HuH-7.5 (cell line): ENCODE results near the gene AKR1C2.
"Not testable (repeated sequence)": the region's sequence is repeated elsewhere in the genome, so short reads cannot be mapped to it uniquely, and the experiment has no call there.

Experiments used
- DNase-seq: peaks from one replicate; pipeline ENCODE4 v3.0.0; 2011; ENCODE audit warnings: low spot score

Gene AKR1C2

GRCh38 chr10:4988000-4988641, 15.5 kb downstream of the AKR1C2 start:
- not testable (repeated sequence) for DNase-seq

GRCh38 chr10:4984971-4985594, 18.6 kb downstream of the AKR1C2 start:
- DNase-seq, result no peak

GRCh38 chr10:4984223-4984622, 19.4 kb downstream of the AKR1C2 start:
- no peak for DNase-seq

DNA sequence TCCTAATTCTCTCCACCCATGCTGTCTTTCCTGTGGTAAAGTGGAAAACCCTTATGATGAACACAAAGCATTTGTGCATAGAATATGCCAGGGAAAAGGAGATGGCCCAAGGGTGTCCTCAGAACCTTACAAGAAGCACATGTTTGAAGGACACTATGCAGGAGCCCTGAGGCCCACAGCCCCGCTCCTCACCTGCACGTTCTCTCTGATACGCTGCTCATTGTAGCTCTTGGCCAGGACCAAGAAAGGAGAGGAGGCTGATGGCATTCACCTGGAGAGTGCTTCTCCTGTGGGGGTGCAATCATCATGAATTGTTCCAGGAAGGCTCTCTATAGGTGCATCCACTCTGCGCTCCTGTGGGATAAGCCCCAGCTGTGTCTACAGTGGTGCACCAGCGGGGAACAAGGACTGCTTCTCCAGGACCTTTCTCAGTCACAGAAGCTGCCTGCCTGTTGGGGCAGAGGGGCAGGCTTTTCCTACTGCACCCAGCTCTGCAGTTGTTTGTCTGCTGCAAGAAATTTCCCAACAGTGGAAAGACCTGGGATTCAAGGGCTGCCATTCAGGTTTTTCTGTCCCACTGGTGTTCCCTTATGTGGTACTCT, 19.9 kb downstream of the AKR1C2 start:
- DNase-seq, result no peak

DNA sequence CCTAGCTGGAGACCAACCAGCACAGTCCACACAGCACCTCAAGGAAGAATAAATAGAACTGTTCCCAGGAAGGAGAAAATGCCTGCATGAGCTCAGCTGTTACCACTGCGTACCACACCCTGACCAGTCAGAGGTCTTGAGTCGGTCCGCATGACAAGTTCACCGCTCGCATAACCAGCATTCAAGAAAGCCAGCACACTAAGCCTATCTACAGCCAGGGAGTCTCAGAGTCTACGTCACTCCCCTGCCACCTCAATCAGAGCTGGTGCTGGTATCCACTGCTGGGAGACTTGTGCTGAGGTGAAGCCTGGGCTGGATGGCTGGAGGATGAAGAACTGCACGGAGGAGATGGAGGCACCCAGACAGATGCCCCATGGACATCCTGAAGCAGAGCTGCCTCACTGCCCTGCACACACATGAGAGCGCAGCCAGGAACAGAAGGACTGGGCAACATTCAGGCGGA, 20.9 kb downstream of the AKR1C2 start:
- DNase-seq, result no peak

GRCh38 chr10:4981722-4982471, 21.8 kb downstream of the AKR1C2 start:
- DNase-seq, result no peak

DNA sequence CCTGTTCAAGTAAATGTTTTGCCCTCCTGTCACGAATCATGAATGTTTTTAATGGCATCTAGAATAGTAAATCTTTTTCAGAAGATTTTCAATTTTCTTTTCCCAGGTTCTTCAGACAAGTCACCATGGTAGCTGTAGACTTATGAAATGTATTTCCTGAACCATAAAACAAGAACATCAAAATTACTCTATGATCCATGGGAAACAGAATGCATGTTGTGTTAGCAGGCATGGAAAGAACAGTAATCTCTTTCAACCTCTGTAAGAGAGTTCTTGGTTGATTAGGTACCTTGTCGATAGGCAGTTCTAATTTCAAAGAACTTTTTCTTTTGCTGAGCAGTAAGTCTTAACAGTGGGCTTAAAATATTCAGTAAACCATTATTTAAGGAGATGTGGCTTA, 22.9 kb downstream of the AKR1C2 start:
- no peak for DNase-seq

GRCh38 chr10:4978870-4979269, 24.8 kb downstream of the AKR1C2 start:
- DNase-seq, result no peak

DNA sequence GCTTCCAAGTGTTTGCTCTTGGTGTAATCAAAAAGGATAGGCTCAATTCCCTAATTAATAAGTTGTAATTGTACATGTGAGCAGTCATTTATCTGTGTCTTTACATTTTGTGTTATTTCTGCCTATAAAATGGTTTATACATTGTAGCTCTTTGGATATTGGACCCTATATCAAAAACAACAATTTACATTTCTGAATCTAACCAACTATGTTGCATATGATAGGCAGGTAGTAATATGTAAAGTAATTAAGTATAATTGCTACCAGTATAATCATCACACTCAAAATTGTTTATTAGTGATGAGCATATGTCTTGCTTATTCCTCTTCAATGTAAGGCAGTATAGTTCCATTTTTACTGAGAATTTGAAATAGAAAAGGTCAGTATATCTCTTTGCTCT, 26.6 kb downstream of the AKR1C2 start:
- no peak for DNase-seq

- not testable (repeated sequence) for DNase-seq
These were observed 29.3 kb downstream of the AKR1C2 start for GRCh38 chr10:4974400-4974799.

GRCh38 chr10:4973294-4973693, 30.4 kb downstream of the AKR1C2 start:
- DNase-seq, result not testable (repeated sequence)

GRCh38 chr10:4972369-4973142, 31.1 kb downstream of the AKR1C2 start:
- not testable (repeated sequence) for DNase-seq

GRCh38 chr10:4970362-4970761, 33.3 kb downstream of the AKR1C2 start:
- not testable (repeated sequence) for DNase-seq

- DNase-seq, result not testable (repeated sequence)
These were observed 34.4 kb downstream of the AKR1C2 start for GRCh38 chr10:4969289-4969688.

GRCh38 chr10:4967189-4967588, 36.5 kb downstream of the AKR1C2 start:
- DNase-seq, result not testable (repeated sequence)

GRCh38 chr10:4965763-4966162, 37.9 kb downstream of the AKR1C2 start:
- DNase-seq, result not testable (repeated sequence)

GRCh38 chr10:4963815-4964154, 39.9 kb downstream of the AKR1C2 start:
- DNase-seq, result not testable (repeated sequence)

- DNase-seq, result not testable (repeated sequence)
These were observed 40.5 kb downstream of the AKR1C2 start, which contains the start of gene AKR1C1 for GRCh38 chr10:4962876-4963814. Gene AKR1C1, plus strand, starts transcription at chr10:4963415. Its CDS starts 30 bp downstream, at chr10:4963445.

DNA sequence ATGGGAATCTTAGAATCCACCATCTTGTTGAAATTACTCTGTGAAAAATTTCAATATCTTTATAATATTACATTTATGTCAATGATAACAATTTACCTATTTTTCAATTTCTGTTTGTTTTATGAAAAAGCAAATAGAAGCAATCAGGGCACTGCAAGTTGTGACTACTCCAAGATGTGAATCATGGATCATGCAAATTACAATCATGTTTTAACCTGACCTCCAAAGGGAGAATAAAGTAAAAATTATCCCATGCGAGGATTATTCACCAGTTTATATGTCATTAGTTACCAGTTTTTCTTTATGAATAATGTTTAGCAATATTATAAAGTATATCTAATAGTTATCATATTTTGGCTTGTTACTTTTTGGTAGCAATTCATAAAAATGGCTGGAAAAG, 41.3 kb downstream of the AKR1C2 start:
- DNase-seq, result not testable (repeated sequence)

DNA sequence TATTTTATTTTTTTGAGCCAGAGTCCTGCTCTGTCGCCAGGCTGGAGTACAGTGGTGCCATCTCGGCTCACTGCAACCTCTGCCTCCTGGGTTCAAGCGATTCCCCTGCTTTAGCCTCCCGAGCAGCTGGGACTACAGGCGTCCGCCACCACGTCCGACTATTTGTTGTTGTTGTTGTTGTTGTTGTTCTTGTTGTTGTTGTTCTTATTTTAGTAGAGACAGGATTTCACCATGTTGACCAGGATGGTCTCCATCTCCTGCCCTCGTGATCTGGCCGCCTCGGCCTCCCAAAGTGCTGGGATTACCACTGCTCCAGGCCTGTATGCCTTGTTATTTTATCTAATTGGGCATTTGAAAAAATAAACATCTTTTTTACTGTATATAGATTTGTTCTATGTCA, 42.1 kb downstream of the AKR1C2 start:
- not testable (repeated sequence) for DNase-seq
